Measurements from ENCODE around the gene FXYD7. TPM values are rescaled to one million over a fixed set of nuclear protein-coding genes. Genes with fewer than 3 reads are reported as not detected.

The FXYD7 gene, protein sequence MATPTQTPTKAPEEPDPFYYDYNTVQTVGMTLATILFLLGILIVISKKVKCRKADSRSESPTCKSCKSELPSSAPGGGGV
- not detected in 2 replicates for total RNA-seq

GRCh38 chr19:35143231-35143715 is at the start of gene FXYD7:
Gene FXYD7, plus strand, starts transcription at chr19:35143255. Its CDS starts 79 bp downstream, at chr19:35143334.

GRCh38 chr19:35115177-35115951 is 27.7 kb upstream of the FXYD7 start, which contains the start of gene FXYD3:
Gene FXYD3, plus strand, starts transcription at chr19:35115823. Its CDS starts 3,554 bp downstream, at chr19:35119377.

GRCh38 chr19:35134601-35135242 is 8.3 kb upstream of the FXYD7 start, which contains the start of gene LGI4:
Gene LGI4, minus strand, starts transcription at chr19:35135059. Its CDS starts 379 bp downstream, at chr19:35134680.

GRCh38 chr19:35138305-35138892 is 4.7 kb upstream of the FXYD7 start, which contains the start of gene FXYD1:
Gene FXYD1, plus strand, starts transcription at chr19:35138824. Its CDS starts 1,256 bp downstream, at chr19:35140080.

GRCh38 chr19:35154525-35155406 is 11.7 kb downstream of the FXYD7 start, which contains the start of gene FXYD5:
Gene FXYD5, plus strand, starts transcription at chr19:35154735. Its CDS starts 816 bp downstream, at chr19:35155551.

Other genes with a start within 250 kb of the FXYD7 start
- 3.6 and 4.4 TPM in 2 replicates for gene ZNF30, start 216.4 kb upstream of the FXYD7 start, total RNA-seq
- 20.7 and 25.0 TPM in 2 replicates for gene ZNF792, start 179.0 kb upstream of the FXYD7 start, total RNA-seq
- 30.2 TPM in 2 replicates for gene GRAMD1A, start 142.9 kb upstream of the FXYD7 start, total RNA-seq
- 2.9 and 3.5 TPM in 2 replicates for gene SCN1B, start 112.8 kb upstream of the FXYD7 start, total RNA-seq
- gene HPN, start 101.5 kb upstream of the FXYD7 start, total RNA-seq, result not detected in 2 replicates
- gene FXYD3, start 27.4 kb upstream of the FXYD7 start, total RNA-seq, result not detected in 2 replicates
- gene LGI4, start 8.2 kb upstream of the FXYD7 start, total RNA-seq, result not detected in 2 replicates
- gene FXYD1, start 4.4 kb upstream of the FXYD7 start, total RNA-seq, result not detected in 2 replicates
- gene FXYD5, start 11.5 kb downstream of the FXYD7 start, total RNA-seq, result 16.2 and 17.0 TPM in 2 replicates
- not detected in 2 replicates for gene FAM187B, start 85.5 kb downstream of the FXYD7 start, total RNA-seq
- 0.30 and 0.32 TPM in 2 replicates for gene LSR, start 105.7 kb downstream of the FXYD7 start, total RNA-seq
- 27.9 and 35.3 TPM in 2 replicates for gene USF2, start 125.7 kb downstream of the FXYD7 start, total RNA-seq
- under 0.01 and 0.15 TPM in 2 replicates for gene HAMP, start 139.3 kb downstream of the FXYD7 start, total RNA-seq
- gene MAG, start 148.9 kb downstream of the FXYD7 start, total RNA-seq, result not detected in 2 replicates
- 0.46 TPM in 1 of 2 replicates, not detected in the other for gene CD22, start 185.9 kb downstream of the FXYD7 start, total RNA-seq
- not detected in 2 replicates for gene FFAR1, start 204.6 kb downstream of the FXYD7 start, total RNA-seq
- not detected in 2 replicates for gene FFAR3, start 215.2 kb downstream of the FXYD7 start, total RNA-seq
- gene GPR42, start 227.8 kb downstream of the FXYD7 start, total RNA-seq, result not detected in 2 replicates

Measured in epithelial cell of umbilical artery (primary cell).